ENCODE measurements around the gene SLC2A13.
"Not testable (repeated sequence)": the region's sequence is repeated elsewhere in the genome, so short reads cannot be mapped to it uniquely, and the experiment has no call there.

Gene SLC2A13

DNA sequence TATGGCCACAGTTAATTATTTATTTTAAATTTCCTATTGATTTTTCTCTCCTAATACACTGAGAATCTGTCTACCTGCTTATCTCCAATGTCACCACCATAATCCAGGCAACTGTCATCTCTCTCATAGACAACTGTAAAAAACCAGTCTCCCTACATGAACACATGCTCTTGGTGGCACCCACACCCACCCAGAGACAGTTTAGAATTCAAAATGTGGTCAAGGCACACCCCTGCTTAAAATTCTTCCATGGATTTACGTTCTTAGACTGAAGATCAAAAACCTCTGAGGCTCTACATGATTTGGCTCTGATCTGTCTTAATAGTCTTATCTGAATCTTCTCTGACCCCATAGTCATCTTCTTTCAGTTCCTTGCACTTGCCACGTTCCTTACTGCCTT lies 245.2 kb downstream of the SLC2A13 start:
- no peak for DNase-seq

DNA sequence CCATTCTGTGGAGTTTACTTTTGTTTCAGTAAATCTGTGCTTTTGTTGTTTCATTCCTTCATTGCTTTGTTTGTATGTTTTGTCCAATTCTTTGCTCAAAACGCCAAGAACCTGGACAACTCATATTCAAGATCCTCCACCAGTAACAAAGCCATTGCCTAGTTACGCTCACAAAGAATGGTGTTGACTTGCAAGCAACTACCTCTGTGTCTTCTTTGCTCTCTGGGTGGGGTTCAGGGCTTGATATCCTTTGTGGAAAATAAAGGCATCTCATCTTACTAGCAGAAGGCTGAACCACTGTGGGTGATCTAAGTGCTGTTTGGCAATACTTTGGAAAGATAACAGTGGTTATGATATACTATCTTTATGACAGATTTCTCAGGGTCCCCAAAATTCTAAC lies 252.9 kb downstream of the SLC2A13 start:
- no peak for DNase-seq

- no peak for DNase-seq
Observed at GRCh38 chr12:39852346-39852745, 253.5 kb downstream of the SLC2A13 start.

DNA sequence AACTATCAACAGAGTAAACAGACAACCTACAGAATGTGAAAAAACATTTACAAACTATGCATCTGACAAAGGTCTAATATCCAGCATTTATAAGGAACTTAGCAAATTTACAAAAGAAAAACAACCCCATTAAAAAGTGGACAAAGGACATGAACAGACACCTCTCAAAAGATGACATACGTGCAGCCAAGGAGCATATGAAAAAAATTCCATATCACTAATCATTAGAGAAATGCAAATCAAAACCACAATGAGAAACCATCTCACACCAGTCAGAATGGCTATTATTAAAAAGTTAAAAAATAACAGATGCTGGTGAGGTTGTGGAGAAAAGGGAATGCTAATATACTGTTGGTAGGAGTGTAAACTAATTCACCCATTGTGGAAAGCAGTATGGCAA lies 257.7 kb downstream of the SLC2A13 start:
- not testable (repeated sequence) for DNase-seq

DNA sequence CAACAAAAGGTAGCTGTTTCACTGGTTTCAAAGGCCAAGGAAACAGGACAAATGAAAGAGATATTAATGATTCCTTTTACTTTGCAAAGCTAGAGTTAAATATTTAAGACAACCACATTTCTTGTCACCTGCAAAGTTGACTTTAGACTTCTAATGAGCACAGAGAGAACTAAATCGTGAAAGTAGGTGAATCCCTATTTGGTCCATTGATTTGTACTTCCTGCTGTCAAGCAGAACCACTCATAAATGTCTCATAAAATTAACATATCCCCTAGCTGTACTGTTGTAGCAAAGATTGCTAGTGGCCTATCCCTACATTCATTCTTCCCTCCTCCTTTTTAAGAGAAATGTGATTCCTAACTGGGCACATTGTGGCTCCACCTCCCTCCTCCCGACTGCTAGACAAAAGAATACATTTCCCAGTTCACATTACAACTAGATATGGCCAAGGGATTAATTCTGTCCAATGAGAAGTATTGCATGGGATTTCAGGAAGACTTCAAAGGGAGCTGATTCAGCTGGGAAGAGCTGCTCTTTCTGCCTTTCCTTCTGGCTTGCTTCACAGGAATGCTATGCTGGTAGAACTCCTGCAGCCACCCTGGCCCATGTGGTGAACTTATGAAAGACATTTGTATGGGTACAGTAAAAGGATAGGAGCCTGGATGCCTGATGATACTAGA lies 258.8 kb downstream of the SLC2A13 start:
- no peak for DNase-seq

- DNase-seq = no peak
Observed at GRCh38 chr12:39846304-39846703, 259.6 kb downstream of the SLC2A13 start.

GRCh38 chr12:39840422-39840821 lies 265.5 kb downstream of the SLC2A13 start:
- no peak for DNase-seq

GRCh38 chr12:39839072-39839471 lies 266.8 kb downstream of the SLC2A13 start:
- DNase-seq = no peak

DNA sequence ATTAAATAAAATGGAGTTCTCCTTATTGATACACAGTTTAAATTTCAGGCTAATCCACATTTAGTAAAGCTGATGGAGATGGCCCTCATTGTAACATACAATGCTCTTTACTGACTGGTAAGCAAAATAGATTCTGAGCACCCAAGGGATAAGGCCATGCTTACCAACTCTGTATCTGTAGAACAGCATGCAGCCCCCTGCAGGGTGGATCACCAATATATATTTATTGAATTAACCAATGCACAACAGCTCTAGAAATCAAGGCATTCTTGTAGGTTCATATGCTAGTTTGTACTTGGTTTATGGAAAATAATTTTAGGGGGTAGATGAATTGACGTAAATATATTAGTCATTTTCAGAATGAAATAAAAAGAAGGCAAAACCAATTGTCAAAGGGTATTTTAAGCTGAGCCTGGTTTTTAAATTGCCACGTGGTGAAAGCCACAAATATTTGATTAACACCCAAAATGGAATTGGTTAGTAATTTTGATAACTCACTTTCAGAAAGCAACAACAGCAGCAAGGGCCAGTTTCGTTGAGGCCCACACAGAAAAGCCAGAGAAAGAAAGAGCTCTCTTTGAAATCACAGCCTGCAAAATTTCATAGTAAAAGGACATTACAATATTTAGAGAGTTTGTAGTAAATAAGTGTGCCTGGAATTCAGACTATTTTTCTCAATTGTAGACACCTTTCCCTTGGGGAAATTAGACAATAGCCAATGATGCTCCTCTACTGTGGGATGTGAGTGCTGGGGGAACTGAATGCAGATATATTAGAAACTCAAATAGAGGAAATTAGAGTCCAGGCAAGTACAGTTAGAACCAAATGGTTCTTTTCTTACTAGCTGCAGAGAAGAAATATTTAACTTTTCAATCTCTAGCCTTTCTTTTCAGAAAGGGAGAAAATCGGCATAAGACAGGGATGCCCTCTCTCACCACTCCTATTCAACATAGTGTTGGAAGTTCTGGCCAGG lies 270.1 kb downstream of the SLC2A13 start:
- DNase-seq = no peak

GRCh38 chr12:39831587-39832315 lies 274.1 kb downstream of the SLC2A13 start:
- no peak for DNase-seq

DNA sequence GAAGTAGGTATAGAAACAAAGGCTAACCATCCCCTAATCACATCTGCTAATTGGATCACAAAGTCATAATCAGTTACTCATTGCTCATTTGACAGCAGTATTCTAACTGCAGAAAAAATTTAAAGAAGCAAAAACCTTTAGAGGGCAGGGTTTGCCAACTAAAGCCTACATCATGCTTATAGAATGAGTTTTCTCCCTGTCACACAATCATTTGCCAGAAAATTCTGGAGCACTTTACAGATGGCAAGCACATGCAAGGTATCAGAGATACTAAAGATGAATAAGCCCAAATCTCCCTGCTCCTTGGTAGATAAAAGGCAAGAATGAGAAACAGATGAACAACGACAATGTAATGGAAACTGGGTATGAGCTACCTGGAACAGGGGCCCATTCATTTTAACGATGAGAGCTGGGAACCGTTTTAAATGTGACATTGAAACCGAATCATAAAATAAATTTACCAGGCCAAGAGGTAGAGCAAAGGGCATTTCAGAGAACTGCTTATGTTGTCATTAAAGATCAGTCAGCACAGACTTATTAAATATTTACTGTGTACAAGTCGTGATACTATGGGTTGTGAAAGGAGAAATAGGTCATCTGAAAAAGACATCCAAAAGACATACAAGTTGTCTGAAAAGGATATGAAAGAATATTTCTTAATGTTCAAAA lies 274.9 kb downstream of the SLC2A13 start:
- no peak for DNase-seq

GRCh38 chr12:39830171-39830570 lies 275.7 kb downstream of the SLC2A13 start:
- no peak for DNase-seq

GRCh38 chr12:39824505-39825212 lies 281.2 kb downstream of the SLC2A13 start:
- DNase-seq = no peak

DNA sequence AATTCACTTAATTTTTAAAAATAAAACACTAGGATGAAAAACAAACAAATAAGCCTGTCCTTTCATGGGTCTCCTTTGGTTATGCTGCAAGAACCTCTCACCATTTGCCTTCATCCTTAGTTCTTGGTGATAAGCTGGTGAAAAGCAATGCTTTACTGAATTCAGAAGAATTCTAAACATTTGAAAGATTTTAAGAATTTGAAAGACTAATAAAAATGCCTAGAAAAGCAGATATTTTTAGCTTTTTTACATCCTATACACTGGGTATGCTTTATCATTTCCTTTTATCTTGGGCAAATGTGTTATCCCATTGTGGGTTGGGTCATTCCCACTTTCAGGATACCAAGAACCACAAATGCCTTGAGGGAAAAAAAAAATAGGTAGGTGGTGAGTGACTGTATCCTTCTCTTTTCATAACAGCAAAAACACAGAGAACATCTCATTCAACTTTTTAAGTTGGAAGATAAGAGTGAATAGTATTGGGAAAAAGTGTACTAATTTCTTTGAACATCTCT lies 289.2 kb downstream of the SLC2A13 start:
- no peak for DNase-seq

GRCh38 chr12:39815746-39816145 lies 290.1 kb downstream of the SLC2A13 start:
- DNase-seq = no peak

DNA sequence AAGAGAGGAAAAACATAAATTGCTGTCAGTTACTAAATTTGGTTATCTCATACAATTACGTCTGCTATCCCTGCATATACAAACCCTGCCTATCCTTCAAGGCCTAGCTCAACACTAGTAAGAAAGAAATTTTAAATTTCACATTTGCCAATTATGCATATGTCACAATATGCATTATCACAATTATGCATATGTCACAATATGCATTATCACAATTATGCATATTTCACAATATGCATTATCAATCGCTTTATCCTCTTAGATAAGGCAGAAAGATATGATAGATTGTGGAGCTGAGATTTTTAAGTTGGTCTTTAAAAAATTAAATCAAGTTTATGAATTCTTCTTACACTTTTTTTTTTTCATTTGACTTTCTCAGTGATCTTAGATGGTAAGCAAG lies 291.3 kb downstream of the SLC2A13 start:
- no peak for DNase-seq

GRCh38 chr12:39813776-39814175 lies 292.1 kb downstream of the SLC2A13 start:
- no peak for DNase-seq

GRCh38 chr12:39812456-39812855 lies 293.4 kb downstream of the SLC2A13 start:
- DNase-seq = not testable (repeated sequence)

DNA sequence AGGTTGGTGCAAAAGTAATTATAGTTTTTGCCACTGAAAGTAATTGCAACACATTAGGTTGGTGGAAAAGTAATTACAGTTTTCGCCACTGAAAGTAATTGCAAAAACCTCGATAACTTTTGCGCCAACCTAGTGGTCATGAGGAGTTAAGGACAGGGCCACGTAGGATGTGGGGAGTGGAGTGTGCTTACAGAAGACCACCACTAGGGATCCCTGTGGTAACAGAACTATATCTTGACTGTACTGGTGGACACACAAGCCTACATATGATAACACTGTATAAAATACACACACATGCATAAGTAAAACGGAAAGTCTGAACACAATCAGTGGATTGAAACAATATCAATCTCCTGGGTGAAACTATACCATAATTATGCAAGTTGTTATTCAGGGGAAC lies 298.8 kb downstream of the SLC2A13 start:
- no peak for DNase-seq

DNA sequence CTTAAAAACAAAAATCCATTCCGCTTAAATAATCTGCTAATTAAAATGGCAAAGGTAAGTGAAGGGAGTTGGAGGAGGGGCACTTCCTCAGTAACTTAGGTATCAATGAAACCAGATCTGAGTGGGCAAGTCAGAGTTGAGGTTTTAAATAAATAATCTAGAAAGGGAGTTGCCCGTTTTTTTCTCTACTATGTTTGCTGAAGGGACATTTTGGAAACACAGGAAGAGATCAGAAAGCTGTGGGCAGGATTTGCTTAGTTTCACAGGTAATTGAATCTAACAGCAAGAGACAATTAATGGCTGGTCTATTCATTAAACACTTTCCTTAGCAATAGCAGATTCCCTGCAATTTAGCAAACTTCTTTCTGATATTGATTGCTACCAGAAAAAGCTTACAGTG lies 300.2 kb downstream of the SLC2A13 start:
- DNase-seq = no peak

DNA sequence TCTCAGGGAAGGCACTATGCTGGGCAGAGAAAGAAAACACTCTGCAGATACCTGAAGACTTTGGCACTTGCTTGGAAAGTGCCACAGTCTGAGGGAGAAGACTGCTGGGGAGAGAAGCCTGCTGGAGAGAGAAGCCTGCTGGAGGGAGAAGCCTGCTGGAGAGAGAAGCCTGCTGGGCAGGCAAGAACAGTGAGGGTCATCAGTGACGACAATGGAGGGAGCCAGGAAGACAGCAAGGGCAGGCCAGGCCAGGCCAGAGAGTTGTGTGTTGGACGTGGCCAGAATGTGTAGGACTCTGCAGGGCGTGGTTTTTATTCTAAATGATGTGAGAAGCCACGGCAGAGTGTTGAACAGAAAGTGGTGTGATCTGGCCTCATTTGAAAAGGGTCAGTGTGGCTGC lies 301.0 kb downstream of the SLC2A13 start:
- no peak for DNase-seq

- no peak for DNase-seq
Observed at GRCh38 chr12:39804479-39804878, 301.4 kb downstream of the SLC2A13 start.
